H1 (cell line): ENCODE results near the gene C2orf81. TPM values are rescaled to one million over a fixed set of nuclear protein-coding genes. Genes with fewer than 3 reads are reported as not detected.

Source experiments
- EZH2 ChIP-seq: fragments of 200-600 bp; sonication (generic); IDR thresholded peaks from 2 replicates; pipeline ENCODE4 v1.7.1; 2012; ENCODE audit warnings: low read depth, mild to moderate bottlenecking, moderate library complexity, low read length, inconsistent platforms; ENCODE audit not compliant: severe bottlenecking
- HDAC6 ChIP-seq: IDR thresholded peaks from one replicate; pipeline ENCODE4 v1.7.1; 2012; ENCODE audit warnings: low read depth, mild to moderate bottlenecking, inconsistent platforms, low read length, moderate library complexity
- NANOG ChIP-seq: IDR thresholded peaks from 2 replicates; pipeline ENCODE4 v1.6.1; 2011; ENCODE audit warnings: low read length, low read depth, mild to moderate bottlenecking, inconsistent platforms; ENCODE audit not compliant: insufficient read depth, poor library complexity, severe bottlenecking
- POU5F1 ChIP-seq: IDR thresholded peaks from 2 replicates; pipeline ENCODE4 v1.6.1; 2011; ENCODE audit warnings: low read depth, mild to moderate bottlenecking, low read length, moderate library complexity
- SP2 ChIP-seq: IDR thresholded peaks from 2 replicates; pipeline ENCODE4 v1.6.1; 2012; ENCODE audit warnings: mild to moderate bottlenecking, low read length, inconsistent platforms
- TCF12 ChIP-seq: IDR thresholded peaks from 2 replicates; pipeline ENCODE4 v1.6.1; 2011; ENCODE audit warnings: low read depth, mild to moderate bottlenecking, low read length
- ZNF274 ChIP-seq: IDR thresholded peaks from 2 replicates; pipeline ENCODE4 v1.7.0; 2012; ENCODE audit warnings: low read length, borderline replicate concordance; ENCODE audit errors: extremely low read depth
- polyA plus RNA-seq, 7 experiments: library from polyadenylated mRNA; depleted of rRNA in 3 of 7; stranded (reverse) in 5 of 7; unstranded in 2 of 7; fragments of >200 nt in 5 of 7; fragments of 200-250 nt in 2 of 7; gene quantifications; 1 replicate in 5 of 7; 2 replicates in 1 of 7; 4 replicates in 1 of 7; pipeline versions ENCODE4 v1.2.1 to v1.2.3, GENCODE V29; 2011 to 2013; ENCODE audit warnings: missing spikeins in 2 of 7, mixed read lengths in 2 of 7
- total RNA-seq: library from RNA; stranded (reverse); fragmentation: NEBNext Ultra II Directional; extraction: Animal tissue kit (Norgen Biotek cat#: 25700); gene quantifications from 2 replicates; pipeline ENCODE4 v1.2.1, GENCODE V29; 2021
- TF ChIP-seq, protein P1 (sequence below): fragments of 300-600 bp; sonication (generic); IDR thresholded peaks from 2 replicates; pipeline ENCODE4 v1.7.1; 2012; ENCODE audit warnings: low read length, moderate library complexity, mild to moderate bottlenecking, inconsistent platforms; ENCODE audit not compliant: insufficient replicate concordance
- TF ChIP-seq, protein P2 (sequence below): IDR thresholded peaks from 2 replicates; pipeline ENCODE4 v1.6.1; 2012; ENCODE audit warnings: inconsistent platforms

The C2orf81 gene
- total and polyA plus RNA-seq, 2 of the 8 experiments (the other 6 are each of a cell fraction or from before 2014, with no cell fraction given), result 1.6 to 3.3 TPM

- TF ChIP-seq, protein P1, sequence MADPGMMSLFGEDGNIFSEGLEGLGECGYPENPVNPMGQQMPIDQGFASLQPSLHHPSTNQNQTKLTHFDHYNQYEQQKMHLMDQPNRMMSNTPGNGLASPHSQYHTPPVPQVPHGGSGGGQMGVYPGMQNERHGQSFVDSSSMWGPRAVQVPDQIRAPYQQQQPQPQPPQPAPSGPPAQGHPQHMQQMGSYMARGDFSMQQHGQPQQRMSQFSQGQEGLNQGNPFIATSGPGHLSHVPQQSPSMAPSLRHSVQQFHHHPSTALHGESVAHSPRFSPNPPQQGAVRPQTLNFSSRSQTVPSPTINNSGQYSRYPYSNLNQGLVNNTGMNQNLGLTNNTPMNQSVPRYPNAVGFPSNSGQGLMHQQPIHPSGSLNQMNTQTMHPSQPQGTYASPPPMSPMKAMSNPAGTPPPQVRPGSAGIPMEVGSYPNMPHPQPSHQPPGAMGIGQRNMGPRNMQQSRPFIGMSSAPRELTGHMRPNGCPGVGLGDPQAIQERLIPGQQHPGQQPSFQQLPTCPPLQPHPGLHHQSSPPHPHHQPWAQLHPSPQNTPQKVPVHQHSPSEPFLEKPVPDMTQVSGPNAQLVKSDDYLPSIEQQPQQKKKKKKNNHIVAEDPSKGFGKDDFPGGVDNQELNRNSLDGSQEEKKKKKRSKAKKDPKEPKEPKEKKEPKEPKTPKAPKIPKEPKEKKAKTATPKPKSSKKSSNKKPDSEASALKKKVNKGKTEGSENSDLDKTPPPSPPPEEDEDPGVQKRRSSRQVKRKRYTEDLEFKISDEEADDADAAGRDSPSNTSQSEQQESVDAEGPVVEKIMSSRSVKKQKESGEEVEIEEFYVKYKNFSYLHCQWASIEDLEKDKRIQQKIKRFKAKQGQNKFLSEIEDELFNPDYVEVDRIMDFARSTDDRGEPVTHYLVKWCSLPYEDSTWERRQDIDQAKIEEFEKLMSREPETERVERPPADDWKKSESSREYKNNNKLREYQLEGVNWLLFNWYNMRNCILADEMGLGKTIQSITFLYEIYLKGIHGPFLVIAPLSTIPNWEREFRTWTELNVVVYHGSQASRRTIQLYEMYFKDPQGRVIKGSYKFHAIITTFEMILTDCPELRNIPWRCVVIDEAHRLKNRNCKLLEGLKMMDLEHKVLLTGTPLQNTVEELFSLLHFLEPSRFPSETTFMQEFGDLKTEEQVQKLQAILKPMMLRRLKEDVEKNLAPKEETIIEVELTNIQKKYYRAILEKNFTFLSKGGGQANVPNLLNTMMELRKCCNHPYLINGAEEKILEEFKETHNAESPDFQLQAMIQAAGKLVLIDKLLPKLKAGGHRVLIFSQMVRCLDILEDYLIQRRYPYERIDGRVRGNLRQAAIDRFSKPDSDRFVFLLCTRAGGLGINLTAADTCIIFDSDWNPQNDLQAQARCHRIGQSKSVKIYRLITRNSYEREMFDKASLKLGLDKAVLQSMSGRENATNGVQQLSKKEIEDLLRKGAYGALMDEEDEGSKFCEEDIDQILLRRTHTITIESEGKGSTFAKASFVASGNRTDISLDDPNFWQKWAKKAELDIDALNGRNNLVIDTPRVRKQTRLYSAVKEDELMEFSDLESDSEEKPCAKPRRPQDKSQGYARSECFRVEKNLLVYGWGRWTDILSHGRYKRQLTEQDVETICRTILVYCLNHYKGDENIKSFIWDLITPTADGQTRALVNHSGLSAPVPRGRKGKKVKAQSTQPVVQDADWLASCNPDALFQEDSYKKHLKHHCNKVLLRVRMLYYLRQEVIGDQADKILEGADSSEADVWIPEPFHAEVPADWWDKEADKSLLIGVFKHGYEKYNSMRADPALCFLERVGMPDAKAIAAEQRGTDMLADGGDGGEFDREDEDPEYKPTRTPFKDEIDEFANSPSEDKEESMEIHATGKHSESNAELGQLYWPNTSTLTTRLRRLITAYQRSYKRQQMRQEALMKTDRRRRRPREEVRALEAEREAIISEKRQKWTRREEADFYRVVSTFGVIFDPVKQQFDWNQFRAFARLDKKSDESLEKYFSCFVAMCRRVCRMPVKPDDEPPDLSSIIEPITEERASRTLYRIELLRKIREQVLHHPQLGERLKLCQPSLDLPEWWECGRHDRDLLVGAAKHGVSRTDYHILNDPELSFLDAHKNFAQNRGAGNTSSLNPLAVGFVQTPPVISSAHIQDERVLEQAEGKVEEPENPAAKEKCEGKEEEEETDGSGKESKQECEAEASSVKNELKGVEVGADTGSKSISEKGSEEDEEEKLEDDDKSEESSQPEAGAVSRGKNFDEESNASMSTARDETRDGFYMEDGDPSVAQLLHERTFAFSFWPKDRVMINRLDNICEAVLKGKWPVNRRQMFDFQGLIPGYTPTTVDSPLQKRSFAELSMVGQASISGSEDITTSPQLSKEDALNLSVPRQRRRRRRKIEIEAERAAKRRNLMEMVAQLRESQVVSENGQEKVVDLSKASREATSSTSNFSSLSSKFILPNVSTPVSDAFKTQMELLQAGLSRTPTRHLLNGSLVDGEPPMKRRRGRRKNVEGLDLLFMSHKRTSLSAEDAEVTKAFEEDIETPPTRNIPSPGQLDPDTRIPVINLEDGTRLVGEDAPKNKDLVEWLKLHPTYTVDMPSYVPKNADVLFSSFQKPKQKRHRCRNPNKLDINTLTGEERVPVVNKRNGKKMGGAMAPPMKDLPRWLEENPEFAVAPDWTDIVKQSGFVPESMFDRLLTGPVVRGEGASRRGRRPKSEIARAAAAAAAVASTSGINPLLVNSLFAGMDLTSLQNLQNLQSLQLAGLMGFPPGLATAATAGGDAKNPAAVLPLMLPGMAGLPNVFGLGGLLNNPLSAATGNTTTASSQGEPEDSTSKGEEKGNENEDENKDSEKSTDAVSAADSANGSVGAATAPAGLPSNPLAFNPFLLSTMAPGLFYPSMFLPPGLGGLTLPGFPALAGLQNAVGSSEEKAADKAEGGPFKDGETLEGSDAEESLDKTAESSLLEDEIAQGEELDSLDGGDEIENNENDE, result no peak
- TF ChIP-seq ZNF274 (no peak), POU5F1 (no peak), HDAC6 (no peak), NANOG (no peak), EZH2 (no peak), SP2 (no peak), TCF12 (0 out of 2 replicates have a peak, but pooled peaks have one; percentile 56)
- TF ChIP-seq, protein P2, sequence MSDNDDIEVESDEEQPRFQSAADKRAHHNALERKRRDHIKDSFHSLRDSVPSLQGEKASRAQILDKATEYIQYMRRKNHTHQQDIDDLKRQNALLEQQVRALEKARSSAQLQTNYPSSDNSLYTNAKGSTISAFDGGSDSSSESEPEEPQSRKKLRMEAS, result peak; percentile 82
Observed at GRCh38 chr2:74454654-74455511, 33.5 kb upstream of the C2orf81 start, which contains the start of gene INO80B (continued).
